HG03571 (cell line): ENCODE data around the gene PCSK7.

Experiments used
- ATAC-seq: cut with Tn5 transposase; IDR thresholded peaks from one replicate; pipeline ENCODE4 v1.9.1; 2021; ENCODE audit not compliant: unreplicated experiment

PCSK7 gene

GRCh38 chr11:117170210-117170609 lies 61.7 kb downstream of the PCSK7 start:
- ATAC-seq: no peak

DNA sequence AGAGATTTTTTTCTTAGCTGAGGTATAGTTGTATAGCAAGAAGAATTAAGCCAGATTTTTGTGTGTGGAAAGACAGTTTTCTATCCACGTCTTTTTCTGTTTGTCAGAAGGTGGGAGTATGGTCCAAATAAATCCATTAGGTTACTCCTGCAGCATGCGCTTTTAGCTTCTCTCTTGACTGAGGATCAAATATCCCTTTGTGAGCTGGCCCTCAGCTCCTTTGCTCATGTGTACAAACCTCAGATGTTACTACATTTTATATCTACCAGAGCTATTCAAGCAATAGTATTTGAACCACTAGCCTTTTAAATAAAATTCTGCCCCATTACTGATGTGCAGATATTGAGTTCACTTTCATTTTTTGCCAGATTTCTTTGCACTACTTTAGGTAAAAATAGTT lies 62.1 kb downstream of the PCSK7 start:
- ATAC-seq: no peak

DNA sequence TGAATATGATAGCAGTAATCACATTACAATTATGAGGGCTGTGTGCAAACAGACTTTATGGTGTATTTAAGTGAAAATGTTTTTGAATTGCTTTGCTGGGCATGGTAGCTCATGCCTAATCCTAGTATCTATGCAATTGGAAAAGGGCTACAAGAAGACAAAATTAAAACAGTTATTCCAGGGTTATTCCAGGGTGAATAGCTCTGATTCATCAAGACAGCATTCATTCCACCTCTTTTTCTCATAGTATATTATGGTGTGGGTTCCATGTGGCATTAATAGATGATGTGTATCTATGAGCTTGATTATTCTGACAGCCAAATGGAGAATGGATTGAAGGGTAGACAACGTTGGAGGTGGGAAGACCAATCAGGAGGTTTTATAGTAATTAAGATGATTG lies 65.4 kb downstream of the PCSK7 start:
- no peak for ATAC-seq

DNA sequence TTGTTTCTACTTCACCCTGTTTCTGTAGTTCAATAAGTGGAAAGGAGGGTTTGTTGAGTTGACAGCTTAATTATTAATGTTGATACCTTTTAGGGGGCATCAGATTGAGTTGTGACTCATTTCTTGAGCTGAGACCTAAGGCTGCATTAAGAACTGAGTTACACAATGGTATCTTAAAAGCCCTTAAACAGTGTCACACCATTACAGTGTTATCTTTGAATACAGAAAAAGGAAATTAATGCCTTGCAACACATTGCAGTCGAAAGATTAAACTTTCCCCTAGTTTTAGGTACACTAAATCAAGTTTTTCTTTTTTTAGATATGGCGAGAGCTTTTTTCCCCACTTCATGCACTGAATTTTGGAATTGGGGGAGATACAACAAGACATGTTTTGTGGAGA lies 71.0 kb downstream of the PCSK7 start:
- ATAC-seq: no peak

- no peak for ATAC-seq
Measured at GRCh38 chr11:117159892-117160291, 72.0 kb downstream of the PCSK7 start.

GRCh38 chr11:117157507-117157906 lies 74.4 kb downstream of the PCSK7 start:
- no peak for ATAC-seq

DNA sequence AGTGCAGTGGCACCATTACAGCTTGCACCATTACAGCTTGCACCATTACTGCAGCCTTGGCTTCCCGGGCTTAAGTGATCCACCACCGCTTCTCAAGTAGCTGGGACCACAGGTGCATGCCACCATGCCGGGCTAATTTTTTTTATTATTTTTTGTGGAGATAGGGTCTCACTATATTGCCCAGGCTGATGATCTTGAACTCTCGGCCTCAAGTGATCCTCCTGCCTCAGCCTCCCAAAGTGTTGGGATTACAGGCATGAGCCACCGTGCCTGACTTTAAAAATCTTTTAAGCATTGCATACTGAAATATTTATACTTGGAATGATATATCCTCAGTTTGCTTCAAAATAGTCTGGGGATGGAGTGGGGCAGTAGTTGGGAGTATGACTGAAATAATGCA lies 77.4 kb downstream of the PCSK7 start:
- no peak for ATAC-seq
